ENCODE results near the gene SPATA17. TPM values are rescaled to one million over a fixed set of nuclear protein-coding genes. Genes with fewer than 3 reads are reported as not detected.
A peak's percentile ranks its signal among the peaks of the same experiment; 100 is the strongest.

SPATA17 gene
- total RNA-seq, 1 donor from 2014 or later = 0.63 TPM

DNA sequence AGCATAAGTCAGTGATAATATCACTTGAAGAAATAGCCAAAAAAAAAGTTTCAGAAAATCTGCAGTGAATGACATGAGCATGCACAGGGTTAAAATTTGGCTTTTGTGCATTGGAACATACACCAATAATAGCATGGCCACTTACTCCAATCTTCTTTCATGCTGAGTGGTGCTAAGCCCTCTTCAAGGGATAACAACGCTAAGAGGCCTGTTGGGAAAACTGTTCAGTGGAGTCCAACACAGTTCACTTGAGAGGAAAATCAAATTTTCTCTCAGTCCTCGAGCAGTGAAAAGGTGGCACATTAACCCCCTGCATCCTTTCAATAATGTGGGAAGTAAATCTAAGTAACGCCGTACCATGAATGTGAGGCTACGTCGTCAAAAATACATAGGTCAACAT lies 264.7 kb downstream of the SPATA17 start:
- H3K27me3 ChIP-seq (ENCODE audit: control insufficient read depth, insufficient read depth, low read length) = no peaks in the 10 kb centered on the region
- no peak overlapping the region for H3K4me3 ChIP-seq (ENCODE audit: low read depth, low read length)
- TF ChIP-seq, protein P1, sequence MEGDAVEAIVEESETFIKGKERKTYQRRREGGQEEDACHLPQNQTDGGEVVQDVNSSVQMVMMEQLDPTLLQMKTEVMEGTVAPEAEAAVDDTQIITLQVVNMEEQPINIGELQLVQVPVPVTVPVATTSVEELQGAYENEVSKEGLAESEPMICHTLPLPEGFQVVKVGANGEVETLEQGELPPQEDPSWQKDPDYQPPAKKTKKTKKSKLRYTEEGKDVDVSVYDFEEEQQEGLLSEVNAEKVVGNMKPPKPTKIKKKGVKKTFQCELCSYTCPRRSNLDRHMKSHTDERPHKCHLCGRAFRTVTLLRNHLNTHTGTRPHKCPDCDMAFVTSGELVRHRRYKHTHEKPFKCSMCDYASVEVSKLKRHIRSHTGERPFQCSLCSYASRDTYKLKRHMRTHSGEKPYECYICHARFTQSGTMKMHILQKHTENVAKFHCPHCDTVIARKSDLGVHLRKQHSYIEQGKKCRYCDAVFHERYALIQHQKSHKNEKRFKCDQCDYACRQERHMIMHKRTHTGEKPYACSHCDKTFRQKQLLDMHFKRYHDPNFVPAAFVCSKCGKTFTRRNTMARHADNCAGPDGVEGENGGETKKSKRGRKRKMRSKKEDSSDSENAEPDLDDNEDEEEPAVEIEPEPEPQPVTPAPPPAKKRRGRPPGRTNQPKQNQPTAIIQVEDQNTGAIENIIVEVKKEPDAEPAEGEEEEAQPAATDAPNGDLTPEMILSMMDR (IDR thresholded peaks at IDR 0.05; ENCODE audit: insufficient read depth, low read length, poor library complexity, severe bottlenecking) = no peak
- no peak for DNase-seq (ENCODE audit: low read depth)
- no peaks in the 10 kb centered on the region for H3K36me3 ChIP-seq (ENCODE audit: control insufficient read depth, insufficient read depth, low read length)

DNA sequence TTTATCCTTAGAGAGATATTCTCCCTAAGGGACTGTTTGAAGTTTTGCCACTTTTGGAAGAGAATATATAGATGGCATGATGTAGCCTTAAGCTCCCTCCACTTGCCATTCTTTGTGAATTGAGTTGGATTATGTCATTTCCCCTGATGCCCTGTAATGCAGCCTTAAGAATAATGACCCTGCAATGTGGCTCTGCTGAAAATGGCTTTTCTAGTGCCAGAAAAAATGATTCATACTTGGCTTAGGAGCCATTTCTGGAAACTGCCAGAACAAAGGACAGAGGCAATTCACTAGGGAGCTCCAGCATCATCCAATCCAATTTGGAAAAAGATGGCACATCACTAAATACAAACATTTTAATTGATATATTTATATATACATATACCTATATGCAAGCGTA lies 265.3 kb downstream of the SPATA17 start:
- no peak for DNase-seq (ENCODE audit: low read depth)
- TF ChIP-seq, protein P1 (IDR thresholded peaks at IDR 0.05; ENCODE audit: insufficient read depth, low read length, poor library complexity, severe bottlenecking) = no peak
- Histone ChIP-seq H3K4me3 (ENCODE audit: low read depth, low read length) (no peak overlapping the region), H3K36me3 (ENCODE audit: control insufficient read depth, insufficient read depth, low read length) (no peaks in the 10 kb centered on the region), H3K27me3 (ENCODE audit: control insufficient read depth, insufficient read depth, low read length) (no peaks in the 10 kb centered on the region)

DNA sequence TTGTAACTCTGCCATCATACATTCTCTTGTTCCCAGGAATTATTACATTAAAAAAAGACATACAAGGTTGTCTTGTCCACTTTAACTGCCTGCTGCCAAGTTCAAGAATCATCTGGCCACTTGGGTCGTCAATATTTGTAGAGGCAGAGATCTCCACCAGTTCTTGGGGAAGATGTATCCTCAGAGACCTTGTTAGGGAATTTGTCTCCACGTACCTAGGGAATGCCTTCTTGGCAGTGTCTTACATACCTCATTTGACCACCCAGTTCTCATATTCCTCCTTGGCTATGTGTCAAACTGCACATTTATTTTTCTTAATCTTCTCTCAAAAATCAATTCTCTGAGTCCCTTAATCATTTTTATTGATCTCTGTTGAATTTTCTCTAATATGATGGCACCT lies 266.0 kb downstream of the SPATA17 start:
- no peaks in the 10 kb centered on the region for H3K27me3 ChIP-seq (ENCODE audit: control insufficient read depth, insufficient read depth, low read length)
- no peak overlapping the region for H3K4me3 ChIP-seq (ENCODE audit: low read depth, low read length)
- TF ChIP-seq, protein P1 (IDR thresholded peaks at IDR 0.05; ENCODE audit: insufficient read depth, low read length, poor library complexity, severe bottlenecking) = no peak
- H3K36me3 ChIP-seq (ENCODE audit: control insufficient read depth, insufficient read depth, low read length) = no peaks in the 10 kb centered on the region
- no peak for DNase-seq (ENCODE audit: low read depth)

DNA sequence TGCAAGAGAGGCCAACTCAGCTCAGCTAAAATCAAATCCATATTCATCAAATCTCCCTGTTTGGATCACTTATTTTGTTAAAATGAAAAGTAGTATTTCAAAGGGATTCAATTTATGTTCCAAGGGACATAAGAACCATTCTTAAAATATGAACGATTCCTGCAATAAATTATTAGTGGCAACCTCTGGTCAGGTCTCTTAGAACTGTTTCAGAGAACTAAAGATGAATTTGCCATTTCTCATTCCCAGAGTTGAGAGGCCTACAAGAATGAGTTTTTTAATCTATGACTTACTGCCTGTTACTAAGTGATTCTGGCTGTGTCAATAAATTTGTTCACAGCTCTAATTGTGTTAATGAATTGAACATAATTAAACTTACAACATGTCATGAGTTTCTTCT lies 268.5 kb downstream of the SPATA17 start:
- Histone ChIP-seq H3K4me3 (ENCODE audit: low read depth, low read length) (no peak overlapping the region), H3K27me3 (ENCODE audit: control insufficient read depth, insufficient read depth, low read length) (no peaks in the 10 kb centered on the region), H3K36me3 (ENCODE audit: control insufficient read depth, insufficient read depth, low read length) (no peaks in the 10 kb centered on the region)
- TF ChIP-seq, protein P1 (IDR thresholded peaks at IDR 0.05; ENCODE audit: insufficient read depth, low read length, poor library complexity, severe bottlenecking) = no peak
- DNase-seq (ENCODE audit: low read depth) = no peak

DNA sequence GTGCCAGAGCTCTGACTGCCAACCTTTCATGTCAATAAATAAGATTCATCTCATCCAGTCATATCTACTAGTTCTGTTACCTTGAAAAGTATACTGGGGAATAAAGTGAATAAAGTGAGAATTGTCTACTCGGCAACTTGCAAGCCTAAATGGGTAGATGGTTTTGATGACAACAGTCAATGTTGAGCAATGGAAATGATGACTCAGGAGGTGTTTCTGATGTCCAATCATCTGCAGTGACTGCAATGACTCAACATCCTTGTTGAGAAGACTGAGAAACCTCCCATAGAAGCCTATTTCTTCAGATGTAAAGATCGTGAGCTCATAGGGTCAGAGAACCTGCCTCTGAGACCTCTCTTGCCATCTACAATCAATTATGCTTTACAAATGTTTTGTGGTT lies 276.4 kb downstream of the SPATA17 start:
- Histone ChIP-seq H3K4me3 (ENCODE audit: low read depth, low read length) (no peak overlapping the region), H3K36me3 (ENCODE audit: control insufficient read depth, insufficient read depth, low read length) (no peaks in the 10 kb centered on the region), H3K27me3 (ENCODE audit: control insufficient read depth, insufficient read depth, low read length) (no peaks in the 10 kb centered on the region)
- TF ChIP-seq, protein P1 (IDR thresholded peaks at IDR 0.05; ENCODE audit: insufficient read depth, low read length, poor library complexity, severe bottlenecking) = no peak
- DNase-seq (ENCODE audit: low read depth) = peak; percentile 14

DNA sequence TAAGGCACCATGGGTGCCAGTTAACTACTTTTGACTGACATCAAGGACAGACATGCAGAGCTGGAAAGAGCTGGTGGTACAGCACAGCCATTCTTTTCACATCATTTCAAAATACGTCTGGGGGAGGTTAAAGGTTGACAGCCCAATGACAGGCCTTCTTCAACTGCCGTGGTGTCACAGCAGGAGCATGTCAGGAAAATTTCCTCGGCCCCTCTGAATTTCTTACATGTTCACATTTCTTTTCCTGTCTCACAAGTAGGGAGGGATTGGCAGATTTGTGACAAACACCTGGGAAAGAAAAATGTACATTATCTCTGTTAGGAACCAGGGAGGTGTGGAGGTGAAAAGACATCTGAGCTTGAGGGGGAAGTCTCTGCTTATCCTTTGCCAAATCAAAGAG lies 279.1 kb downstream of the SPATA17 start:
- DNase-seq (ENCODE audit: low read depth) = no peak
- no peaks in the 10 kb centered on the region for H3K27me3 ChIP-seq (ENCODE audit: control insufficient read depth, insufficient read depth, low read length)
- TF ChIP-seq, protein P1 (IDR thresholded peaks at IDR 0.05; ENCODE audit: insufficient read depth, low read length, poor library complexity, severe bottlenecking) = no peak
- H3K36me3 ChIP-seq (ENCODE audit: control insufficient read depth, insufficient read depth, low read length) = no peaks in the 10 kb centered on the region
- H3K4me3 ChIP-seq (ENCODE audit: low read depth, low read length) = no peak overlapping the region

All from kidney epithelial cell (primary cell).